Endothelial cell of umbilical vein (primary cell): Measurements from ENCODE around the gene DPP10. TPM values are rescaled to one million over a fixed set of nuclear protein-coding genes. Genes with fewer than 3 reads are reported as not detected.

Source experiments
- BruUV-seq: library from RNA; stranded (reverse); fragments of 400-500 nt; replicated peaks from 2 replicates; lab custom pipeline; 2021; lab: Mats Ljungman, UMichigan
- CTCF ChIA-PET: fragments of 300-600, 350-600 bp; sonication (Branson Sonifier 250); formaldehyde crosslinking; loops from one replicate; lab custom pipeline; 2021; ENCODE audit warnings: antibody characterized with exemption, inconsistent platforms; lab: Charles Lee
- POLR2A ChIA-PET: fragments of 300-600, 350-600 bp; sonication (Branson Sonifier 250); formaldehyde crosslinking; loops from one replicate; lab custom pipeline; 2021; ENCODE audit warnings: antibody characterized with exemption, inconsistent platforms; lab: Charles Lee
- DNase-seq: peaks from one replicate; pipeline ENCODE4 v3.0.0-alpha.2; 2011; ENCODE audit warnings: low read depth, low spot score
- FAIRE-seq: peaks from 2 replicates; lab custom pipeline; 2011; peaks lifted over from hg19 to GRCh38; lab: Jason Lieb, UNC
- H2AFZ ChIP-seq: 2 replicates; pipeline ENCODE4 v1.6.0; 2012; ENCODE audit warnings: low read depth, low read length, control low read depth, inconsistent platforms
- H3K27ac ChIP-seq: 2 replicates; pipeline ENCODE4 v1.5.1; 2011; ENCODE audit warnings: low read depth, mild to moderate bottlenecking, control low read depth, low read length, moderate library complexity; ENCODE audit not compliant: insufficient read depth
- H3K27me3 ChIP-seq, 2 experiments: 2 replicates each; pipeline versions ENCODE4 v1.6.0 to v1.6.1; 2011; ENCODE audit warnings: low read length in 2 of 2, mixed read lengths in 1 of 2; ENCODE audit not compliant: control insufficient read depth in 2 of 2, insufficient read depth in 2 of 2
- H3K36me3 ChIP-seq, 2 experiments: 2 replicates in 1 of 2; 3 replicates in 1 of 2; pipeline ENCODE4 v1.5.1; 2011; ENCODE audit warnings: low read length in 2 of 2, mild to moderate bottlenecking in 1 of 2, moderate library complexity in 1 of 2; ENCODE audit not compliant: control insufficient read depth in 2 of 2, insufficient read depth in 2 of 2; ENCODE audit errors: extremely low read depth in 1 of 2
- H3K4me1 ChIP-seq: 3 replicates; pipeline ENCODE4 v1.5.1; 2011; ENCODE audit warnings: mild to moderate bottlenecking, low read length; ENCODE audit not compliant: control insufficient read depth, insufficient read depth; ENCODE audit errors: extremely low read depth
- H3K4me2 ChIP-seq: 2 replicates; pipeline ENCODE4 v1.6.1; 2011; ENCODE audit warnings: low read length, control low read depth, mixed read lengths; ENCODE audit not compliant: insufficient read depth
- H3K4me3 ChIP-seq, 3 experiments: fragments of 200-600 bp in 1 of 3; sonication (generic), shearing (Covaris generic) in 1 of 3; replicated peaks in 1 of 3; 2 replicates each; pipeline ENCODE4 v1.5.1; 2011 to 2016; ENCODE audit warnings: control low read depth in 3 of 3, low read length in 3 of 3, mild to moderate bottlenecking in 2 of 3, inconsistent platforms in 1 of 3, low read depth in 1 of 3, moderate library complexity in 1 of 3; ENCODE audit not compliant: insufficient read depth in 1 of 3
- H3K79me2 ChIP-seq: 2 replicates; pipeline ENCODE4 v1.6.0; 2012; ENCODE audit warnings: low read length, inconsistent platforms; ENCODE audit not compliant: control insufficient read depth, insufficient read depth
- H3K9ac ChIP-seq: replicated peaks from 2 replicates; pipeline ENCODE3; 2011; ENCODE audit warnings: low read length, control low read depth; ENCODE audit not compliant: insufficient read depth; ENCODE audit errors: extremely low read depth
- H3K9me1 ChIP-seq: replicated peaks from 3 replicates; pipeline ENCODE4 v1.6.0; 2011; ENCODE audit warnings: mild to moderate bottlenecking, low read length; ENCODE audit not compliant: control insufficient read depth, insufficient read depth; ENCODE audit errors: extremely low read depth
- H3K9me3 ChIP-seq: replicated peaks from 2 replicates; pipeline ENCODE4 v1.5.1; 2012; ENCODE audit warnings: low read length, inconsistent platforms; ENCODE audit not compliant: control insufficient read depth, insufficient read depth
- H4K20me1 ChIP-seq: replicated peaks from 2 replicates; pipeline ENCODE3; 2011; ENCODE audit warnings: mild to moderate bottlenecking, low read length; ENCODE audit not compliant: control insufficient read depth, insufficient read depth; ENCODE audit errors: extremely low read depth
- EZH2 ChIP-seq: IDR thresholded peaks from 2 replicates; pipeline ENCODE4 v1.6.1; 2012; ENCODE audit warnings: borderline replicate concordance, low read depth, mild to moderate bottlenecking, moderate library complexity, low read length, inconsistent platforms; ENCODE audit not compliant: severe bottlenecking
- FOS ChIP-seq: IDR thresholded peaks from 2 replicates; pipeline ENCODE4 v1.6.1; 2011; ENCODE audit warnings: mild to moderate bottlenecking, low read length, moderate library complexity, borderline replicate concordance; ENCODE audit not compliant: insufficient read depth
- GATA2 ChIP-seq: IDR thresholded peaks from 2 replicates; pipeline ENCODE4 v1.7.0; 2011; ENCODE audit warnings: low read depth, mild to moderate bottlenecking, moderate library complexity, mixed read lengths, low read length; ENCODE audit not compliant: insufficient read length, insufficient read depth
- JUN ChIP-seq: IDR thresholded peaks from 2 replicates; pipeline ENCODE4 v1.6.1; 2011; ENCODE audit warnings: borderline replicate concordance, low read depth; ENCODE audit not compliant: insufficient read length, insufficient read depth
- MAX ChIP-seq: IDR thresholded peaks from 2 replicates; pipeline ENCODE4 v1.6.1; 2011; ENCODE audit not compliant: insufficient read depth, insufficient read length
- MYC ChIP-seq: IDR thresholded peaks from one replicate; pipeline ENCODE4 v1.6.1; 2011; ENCODE audit warnings: mild to moderate bottlenecking, low read depth, low read length
- POLR2A ChIP-seq: IDR thresholded peaks from 2 replicates; pipeline ENCODE4 v1.6.1; 2012; ENCODE audit warnings: low read depth, mild to moderate bottlenecking, control low read depth, low read length
- POLR2AphosphoS5 ChIP-seq: IDR thresholded peaks from 2 replicates; pipeline ENCODE4 v1.6.1; 2012; ENCODE audit warnings: low read depth, mild to moderate bottlenecking, control low read depth, low read length, moderate library complexity; ENCODE audit not compliant: insufficient read depth
- dilution Hi-C: fragments of 300-500 bp; cut with MboI; formaldehyde crosslinking; loops from one replicate; pipeline ENCODE4 v1.15.0; 2019; ENCODE audit warnings: low sequenced_read_pairs; ENCODE audit not compliant: extremely low pct_ligation_motif_present
- intact Hi-C: fragments of 100-400 bp; cut with micrococcal nuclease; formaldehyde crosslinking; loops from one replicate; pipeline ENCODE4 v1.10.0; 2022
- polyA plus RNA-seq, 4 experiments: library from polyadenylated mRNA; depleted of rRNA in 3 of 4; stranded (reverse) in 3 of 4; unstranded in 1 of 4; fragments of >200 nt; gene quantifications; 2 replicates each; pipeline versions ENCODE4 v1.2.1 to v1.2.3, GENCODE V29; 2011 to 2012; ENCODE audit warnings: missing spikeins in 1 of 4
- total RNA-seq: library from RNA; stranded (reverse); gene quantifications from 2 replicates; pipeline ENCODE4 v1.2.3, GENCODE V29; 2021
- TF ChIP-seq, protein P1 (sequence below), 2 donors: IDR thresholded peaks; 1 replicate in 1 of 2; 2 replicates in 1 of 2; pipeline ENCODE4 v1.5.1; 2011; ENCODE audit warnings: low read length in 2 of 2, mild to moderate bottlenecking in 2 of 2, moderate library complexity in 2 of 2, control low read depth in 1 of 2, inconsistent platforms in 1 of 2, low read depth in 1 of 2; ENCODE audit not compliant: insufficient read depth in 1 of 2; ENCODE audit errors: extremely low read depth in 1 of 2

Gene DPP10
- total and polyA plus RNA-seq, 2 donors (not counting 3 experiments of a cell fraction or from before 2014, with no cell fraction given) = not detected

GRCh38 chr2:115129536-115129935 is 687.1 kb downstream of the DPP10 start:
- TF ChIP-seq, protein P1, sequence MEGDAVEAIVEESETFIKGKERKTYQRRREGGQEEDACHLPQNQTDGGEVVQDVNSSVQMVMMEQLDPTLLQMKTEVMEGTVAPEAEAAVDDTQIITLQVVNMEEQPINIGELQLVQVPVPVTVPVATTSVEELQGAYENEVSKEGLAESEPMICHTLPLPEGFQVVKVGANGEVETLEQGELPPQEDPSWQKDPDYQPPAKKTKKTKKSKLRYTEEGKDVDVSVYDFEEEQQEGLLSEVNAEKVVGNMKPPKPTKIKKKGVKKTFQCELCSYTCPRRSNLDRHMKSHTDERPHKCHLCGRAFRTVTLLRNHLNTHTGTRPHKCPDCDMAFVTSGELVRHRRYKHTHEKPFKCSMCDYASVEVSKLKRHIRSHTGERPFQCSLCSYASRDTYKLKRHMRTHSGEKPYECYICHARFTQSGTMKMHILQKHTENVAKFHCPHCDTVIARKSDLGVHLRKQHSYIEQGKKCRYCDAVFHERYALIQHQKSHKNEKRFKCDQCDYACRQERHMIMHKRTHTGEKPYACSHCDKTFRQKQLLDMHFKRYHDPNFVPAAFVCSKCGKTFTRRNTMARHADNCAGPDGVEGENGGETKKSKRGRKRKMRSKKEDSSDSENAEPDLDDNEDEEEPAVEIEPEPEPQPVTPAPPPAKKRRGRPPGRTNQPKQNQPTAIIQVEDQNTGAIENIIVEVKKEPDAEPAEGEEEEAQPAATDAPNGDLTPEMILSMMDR (IDR thresholded peaks at IDR 0.05; ENCODE audit: extremely low read depth in 1 of 2, insufficient read depth in 1 of 2, low read depth in 1 of 2, low read length in 2 of 2) = no peak
- TF ChIP-seq EZH2 = no peak
- TF ChIP-seq JUN = no peak
- TF ChIP-seq POLR2AphosphoS5 = no peak
- no peak for TF ChIP-seq POLR2A
- no peak for TF ChIP-seq MAX
- no peak for TF ChIP-seq FOS
- TF ChIP-seq GATA2 = no peak
- no peak for TF ChIP-seq MYC
- ChIA-PET CTCF (no interaction called here), POLR2A (no interaction called here)
- H2AFZ ChIP-seq = no peak overlapping the region
- H3K27ac ChIP-seq = no peak overlapping the region
- H4K20me1 ChIP-seq = no peaks in the 10 kb centered on the region
- H3K4me1 ChIP-seq = no peaks in the 10 kb centered on the region
- FAIRE-seq (no peak), DNase-seq (no peak)
- no peak overlapping the region for H3K4me2 ChIP-seq
- H3K27me3 ChIP-seq = no peaks in the 10 kb centered on the region
- no peak overlapping the region for H3K9ac ChIP-seq
- no TSS peak for BruUV-seq
- H3K4me3 ChIP-seq = no peak overlapping the region
- peaks cover 2% of the 10 kb centered on the region for H3K9me3 ChIP-seq
- dilution Hi-C loops = no loop called here
- no peaks in the 10 kb centered on the region for H3K79me2 ChIP-seq
- no peaks in the 10 kb centered on the region for H3K36me3 ChIP-seq
- no peaks in the 10 kb centered on the region for H3K9me1 ChIP-seq
- intact Hi-C loops = no loop called here
